ENCODE data around the gene LCNL1. TPM values are rescaled to one million over a fixed set of nuclear protein-coding genes. Genes with fewer than 3 reads are reported as not detected.

LCNL1 gene
- total and polyA plus RNA-seq, 2 of the 13 experiments (the other 11 are each of a cell fraction or from before 2014, with no cell fraction given) = not detected

DNA sequence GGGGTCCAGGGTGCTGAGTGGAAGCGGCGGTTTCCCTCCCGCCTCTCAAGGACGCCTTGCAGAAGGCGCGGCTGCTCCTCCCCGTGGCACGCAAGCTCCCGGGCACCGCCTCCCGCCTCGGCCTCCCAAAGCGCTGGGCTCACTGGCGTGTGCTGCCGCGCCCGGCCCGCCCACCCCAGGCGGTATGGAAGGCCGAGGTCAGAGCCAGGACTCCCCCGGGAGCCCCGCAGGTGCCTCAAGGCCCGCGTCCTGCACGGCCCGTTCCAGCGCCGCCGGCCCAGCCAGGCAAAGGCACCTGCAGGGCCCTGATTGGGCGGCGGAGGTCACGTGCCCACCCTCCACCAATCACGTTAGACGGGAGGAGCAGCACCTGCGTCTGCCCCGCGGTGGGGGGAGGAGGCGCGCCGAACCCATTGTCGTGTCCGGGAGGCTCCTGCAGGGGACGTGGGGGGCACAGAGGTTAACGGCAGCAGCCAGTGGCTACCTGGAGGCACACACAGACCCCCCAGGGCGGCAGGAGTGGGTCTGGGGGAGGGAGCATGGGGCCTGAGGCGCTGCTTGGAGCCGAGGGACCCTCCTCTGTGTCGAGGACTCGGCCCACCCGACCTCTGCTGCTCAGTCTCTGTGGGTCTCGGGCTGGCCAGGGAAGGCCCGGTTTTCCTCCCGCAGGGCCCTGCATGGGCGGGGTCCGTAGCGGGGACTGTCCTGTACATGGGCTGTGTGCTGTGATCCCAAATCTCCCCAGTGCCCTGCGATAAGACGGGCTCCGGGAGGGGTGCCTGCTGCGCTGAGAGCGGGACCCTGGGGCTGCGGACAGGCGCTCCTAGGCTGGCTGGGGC lies 32.8 kb upstream of the LCNL1 start (continued):
- TF ChIP-seq, protein P1, sequence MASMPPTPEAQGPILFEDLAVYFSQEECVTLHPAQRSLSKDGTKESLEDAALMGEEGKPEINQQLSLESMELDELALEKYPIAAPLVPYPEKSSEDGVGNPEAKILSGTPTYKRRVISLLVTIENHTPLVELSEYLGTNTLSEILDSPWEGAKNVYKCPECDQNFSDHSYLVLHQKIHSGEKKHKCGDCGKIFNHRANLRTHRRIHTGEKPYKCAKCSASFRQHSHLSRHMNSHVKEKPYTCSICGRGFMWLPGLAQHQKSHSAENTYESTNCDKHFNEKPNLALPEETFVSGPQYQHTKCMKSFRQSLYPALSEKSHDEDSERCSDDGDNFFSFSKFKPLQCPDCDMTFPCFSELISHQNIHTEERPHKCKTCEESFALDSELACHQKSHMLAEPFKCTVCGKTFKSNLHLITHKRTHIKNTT (CRISPR knock-in tag; IDR thresholded peaks at IDR 0.05) = no peak
- TF ChIP-seq RBAK (CRISPR knock-in tag; IDR thresholded peaks at IDR 0.05) = peak; percentile 52; the same call in 1 of the 2 replicates
- TF ChIP-seq ZFP62 (CRISPR knock-in tag; IDR thresholded peaks at IDR 0.05) = no peak
- peak; percentile 20; the same call in 1 of the 2 replicates for TF ChIP-seq ZNF430 (CRISPR knock-in tag; IDR thresholded peaks at IDR 0.05)
- peak; percentile 62; the same call in 1 of the 2 replicates for TF ChIP-seq ZNF773 (CRISPR knock-in tag; IDR thresholded peaks at IDR 0.05; ENCODE audit: borderline replicate concordance)
- TF ChIP-seq NFKB2 (CRISPR knock-in tag; IDR thresholded peaks at IDR 0.05; ENCODE audit: borderline replicate concordance) = no peak
- TF ChIP-seq RARG (CRISPR knock-in tag; IDR thresholded peaks at IDR 0.05; ENCODE audit: low read depth) = no peak
- peak; percentile 45 for TF ChIP-seq TEAD3 (CRISPR knock-in tag; optimal IDR thresholded peaks at IDR 0.05; ENCODE audit: borderline replicate concordance)
- peak; percentile 83; the same call in 1 of the 2 replicates for TF ChIP-seq ZNF879 (CRISPR knock-in tag; IDR thresholded peaks at IDR 0.05)
- TF ChIP-seq, protein P2, sequence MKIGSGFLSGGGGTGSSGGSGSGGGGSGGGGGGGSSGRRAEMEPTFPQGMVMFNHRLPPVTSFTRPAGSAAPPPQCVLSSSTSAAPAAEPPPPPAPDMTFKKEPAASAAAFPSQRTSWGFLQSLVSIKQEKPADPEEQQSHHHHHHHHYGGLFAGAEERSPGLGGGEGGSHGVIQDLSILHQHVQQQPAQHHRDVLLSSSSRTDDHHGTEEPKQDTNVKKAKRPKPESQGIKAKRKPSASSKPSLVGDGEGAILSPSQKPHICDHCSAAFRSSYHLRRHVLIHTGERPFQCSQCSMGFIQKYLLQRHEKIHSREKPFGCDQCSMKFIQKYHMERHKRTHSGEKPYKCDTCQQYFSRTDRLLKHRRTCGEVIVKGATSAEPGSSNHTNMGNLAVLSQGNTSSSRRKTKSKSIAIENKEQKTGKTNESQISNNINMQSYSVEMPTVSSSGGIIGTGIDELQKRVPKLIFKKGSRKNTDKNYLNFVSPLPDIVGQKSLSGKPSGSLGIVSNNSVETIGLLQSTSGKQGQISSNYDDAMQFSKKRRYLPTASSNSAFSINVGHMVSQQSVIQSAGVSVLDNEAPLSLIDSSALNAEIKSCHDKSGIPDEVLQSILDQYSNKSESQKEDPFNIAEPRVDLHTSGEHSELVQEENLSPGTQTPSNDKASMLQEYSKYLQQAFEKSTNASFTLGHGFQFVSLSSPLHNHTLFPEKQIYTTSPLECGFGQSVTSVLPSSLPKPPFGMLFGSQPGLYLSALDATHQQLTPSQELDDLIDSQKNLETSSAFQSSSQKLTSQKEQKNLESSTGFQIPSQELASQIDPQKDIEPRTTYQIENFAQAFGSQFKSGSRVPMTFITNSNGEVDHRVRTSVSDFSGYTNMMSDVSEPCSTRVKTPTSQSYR (CRISPR knock-in tag; IDR thresholded peaks at IDR 0.05; ENCODE audit: borderline replicate concordance) = peak; percentile 95
- TF ChIP-seq, protein P3, sequence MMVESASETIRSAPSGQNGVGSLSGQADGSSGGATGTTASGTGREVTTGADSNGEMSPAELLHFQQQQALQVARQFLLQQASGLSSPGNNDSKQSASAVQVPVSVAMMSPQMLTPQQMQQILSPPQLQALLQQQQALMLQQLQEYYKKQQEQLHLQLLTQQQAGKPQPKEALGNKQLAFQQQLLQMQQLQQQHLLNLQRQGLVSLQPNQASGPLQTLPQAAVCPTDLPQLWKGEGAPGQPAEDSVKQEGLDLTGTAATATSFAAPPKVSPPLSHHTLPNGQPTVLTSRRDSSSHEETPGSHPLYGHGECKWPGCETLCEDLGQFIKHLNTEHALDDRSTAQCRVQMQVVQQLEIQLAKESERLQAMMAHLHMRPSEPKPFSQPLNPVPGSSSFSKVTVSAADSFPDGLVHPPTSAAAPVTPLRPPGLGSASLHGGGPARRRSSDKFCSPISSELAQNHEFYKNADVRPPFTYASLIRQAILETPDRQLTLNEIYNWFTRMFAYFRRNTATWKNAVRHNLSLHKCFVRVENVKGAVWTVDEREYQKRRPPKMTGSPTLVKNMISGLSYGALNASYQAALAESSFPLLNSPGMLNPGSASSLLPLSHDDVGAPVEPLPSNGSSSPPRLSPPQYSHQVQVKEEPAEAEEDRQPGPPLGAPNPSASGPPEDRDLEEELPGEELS (CRISPR knock-in tag; IDR thresholded peaks at IDR 0.05) = 0 out of 2 replicates have a peak, but pooled peaks have one; percentile 63
- TF ChIP-seq RXRA (CRISPR knock-in tag; IDR thresholded peaks at IDR 0.05) = peak; percentile 85
- TF ChIP-seq ZNF607 (CRISPR knock-in tag; IDR thresholded peaks at IDR 0.05; ENCODE audit: borderline replicate concordance) = peak; percentile 88
- TF ChIP-seq, protein P4, sequence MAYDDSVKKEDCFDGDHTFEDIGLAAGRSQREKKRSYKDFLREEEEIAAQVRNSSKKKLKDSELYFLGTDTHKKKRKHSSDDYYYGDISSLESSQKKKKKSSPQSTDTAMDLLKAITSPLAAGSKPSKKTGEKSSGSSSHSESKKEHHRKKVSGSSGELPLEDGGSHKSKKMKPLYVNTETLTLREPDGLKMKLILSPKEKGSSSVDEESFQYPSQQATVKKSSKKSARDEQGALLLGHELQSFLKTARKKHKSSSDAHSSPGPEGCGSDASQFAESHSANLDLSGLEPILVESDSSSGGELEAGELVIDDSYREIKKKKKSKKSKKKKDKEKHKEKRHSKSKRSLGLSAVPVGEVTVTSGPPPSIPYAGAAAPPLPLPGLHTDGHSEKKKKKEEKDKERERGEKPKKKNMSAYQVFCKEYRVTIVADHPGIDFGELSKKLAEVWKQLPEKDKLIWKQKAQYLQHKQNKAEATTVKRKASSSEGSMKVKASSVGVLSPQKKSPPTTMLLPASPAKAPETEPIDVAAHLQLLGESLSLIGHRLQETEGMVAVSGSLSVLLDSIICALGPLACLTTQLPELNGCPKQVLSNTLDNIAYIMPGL (CRISPR knock-in tag; IDR thresholded peaks at IDR 0.05; ENCODE audit: borderline replicate concordance in 1 of 2, low read depth in 1 of 2) = peak; percentile 82; a peak in 3 of 4 replicates
- TF ChIP-seq ZNF432 (CRISPR knock-in tag; IDR thresholded peaks at IDR 0.05; ENCODE audit: borderline replicate concordance) = no peak
- TF ChIP-seq, protein P5, sequence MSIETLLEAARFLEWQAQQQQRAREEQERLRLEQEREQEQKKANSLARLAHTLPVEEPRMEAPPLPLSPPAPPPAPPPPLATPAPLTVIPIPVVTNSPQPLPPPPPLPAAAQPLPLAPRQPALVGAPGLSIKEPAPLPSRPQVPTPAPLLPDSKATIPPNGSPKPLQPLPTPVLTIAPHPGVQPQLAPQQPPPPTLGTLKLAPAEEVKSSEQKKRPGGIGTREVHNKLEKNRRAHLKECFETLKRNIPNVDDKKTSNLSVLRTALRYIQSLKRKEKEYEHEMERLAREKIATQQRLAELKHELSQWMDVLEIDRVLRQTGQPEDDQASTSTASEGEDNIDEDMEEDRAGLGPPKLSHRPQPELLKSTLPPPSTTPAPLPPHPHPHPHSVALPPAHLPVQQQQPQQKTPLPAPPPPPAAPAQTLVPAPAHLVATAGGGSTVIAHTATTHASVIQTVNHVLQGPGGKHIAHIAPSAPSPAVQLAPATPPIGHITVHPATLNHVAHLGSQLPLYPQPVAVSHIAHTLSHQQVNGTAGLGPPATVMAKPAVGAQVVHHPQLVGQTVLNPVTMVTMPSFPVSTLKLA (IDR thresholded peaks at IDR 0.05) = peak; percentile 51; the same call in 1 of the 2 replicates
- no peak for TF ChIP-seq ZNF557 (CRISPR knock-in tag; IDR thresholded peaks at IDR 0.05)
